Spleen (tissue), 11 donors: ENCODE measurements around the gene ELP5. TPM values are rescaled to one million over a fixed set of nuclear protein-coding genes. Genes with fewer than 3 reads are reported as not detected.

Source experiments
- DNase-seq: peaks from one replicate; pipeline ENCODE4 v3.0.0-alpha.2; 2020
- H3K27ac ChIP-seq, 8 donors: fragments of 200-600 bp; sonication (generic) in 7 of 8; 1 replicate in 4 of 8; 2 replicates in 4 of 8; pipeline versions ENCODE4 v1.5.0 to v1.8.0; 2016 to 2021; ENCODE audit warnings: inconsistent platforms in 4 of 8, mild to moderate bottlenecking in 4 of 8, moderate library complexity in 1 of 8
- H3K27me3 ChIP-seq, 7 donors: fragments of 200-600 bp; sonication (generic) in 6 of 7; replicated peaks in 1 of 7; 1 replicate in 4 of 7; 2 replicates in 3 of 7; pipeline versions ENCODE4 v1.5.0 to v1.8.0; 2016 to 2021; ENCODE audit warnings: inconsistent platforms in 3 of 7, mild to moderate bottlenecking in 1 of 7
- H3K36me3 ChIP-seq, 6 donors: fragments of 200-600 bp; sonication (generic) in 5 of 6; 1 replicate in 4 of 6; 2 replicates in 2 of 6; pipeline versions ENCODE4 v1.5.0 to v1.8.0; 2016 to 2021; ENCODE audit warnings: inconsistent platforms in 2 of 6
- H3K4me1 ChIP-seq, 6 donors: fragments of 200-600 bp; sonication (generic) in 5 of 6; 1 replicate in 3 of 6; 2 replicates in 3 of 6; pipeline versions ENCODE4 v1.5.0 to v1.8.0; 2016 to 2021; ENCODE audit warnings: inconsistent platforms in 3 of 6
- H3K4me3 ChIP-seq, 8 donors: fragments of 200-600 bp; sonication (generic) in 7 of 8; 1 replicate in 4 of 8; 2 replicates in 4 of 8; pipeline versions ENCODE4 v1.5.0 to v1.8.0; 2016 to 2021; ENCODE audit warnings: inconsistent platforms in 4 of 8, mild to moderate bottlenecking in 4 of 8, moderate library complexity in 2 of 8
- H3K9me3 ChIP-seq, 8 donors: fragments of 200-600 bp; sonication (generic) in 7 of 8; 1 replicate in 4 of 8; 2 replicates in 4 of 8; pipeline versions ENCODE4 v1.5.0 to v1.8.0; 2016 to 2021; ENCODE audit warnings: inconsistent platforms in 4 of 8
- POLR2A ChIP-seq, 3 donors: fragments of 450-650 bp; IDR thresholded peaks; one replicate each; pipeline ENCODE4 v1.5.1; 2017; ENCODE audit warnings: antibody characterized with exemption in 3 of 3, mild to moderate bottlenecking in 1 of 3
- POLR2AphosphoS5 ChIP-seq, 3 donors: sonication (generic); formaldehyde crosslinking; IDR thresholded peaks; one replicate each; pipeline ENCODE4 v1.5.1; 2017; ENCODE audit warnings: antibody characterized with exemption in 3 of 3
- whole genome bisulfite sequencing, 5 donors: extraction: QIAGEN DNeasy Blood & Tissue Kit in 3 of 5; methylation state at CpG; one replicate each; pipeline versions ENCODE4 v1.1.5 to v1.1.7; 2013 to 2018; 5-methylcytosine and 5-hydroxymethylcytosine counted together
- intact Hi-C: fragments of 100-400 bp; cut with DNase I; formaldehyde crosslinking; loops from one replicate; pipeline ENCODE4 v1.15.0; 2023; ENCODE audit warnings: low total_unique reads
- polyA plus RNA-seq, 3 donors: library from polyadenylated mRNA; stranded (reverse); fragments of 200-250 nt; gene quantifications; one replicate each; pipeline ENCODE4 v1.2.1, GENCODE V29; 2013
- total RNA-seq, 7 donors: library from RNA; depleted of rRNA in 3 of 7; stranded (reverse); fragments of >200 nt in 3 of 7; fragmentation: NEBNext Ultra II Directional in 4 of 7; extraction: Animal tissue kit (Norgen Biotek cat#: 25700) in 4 of 7; gene quantifications; one replicate each; pipeline versions ENCODE4 v1.1.0 to v1.2.1, GENCODE V29; 2016 to 2021
- TF ChIP-seq, protein P1 (sequence below), 11 experiments: fragments of 200-600 bp in 7 of 11; fragments of 450-650 bp in 4 of 11; sonication (generic) in 4 of 11; IDR thresholded peaks in 8 of 11; conservative IDR thresholded peaks in 3 of 11; 1 replicate in 7 of 11; 2 replicates in 4 of 11; pipeline versions ENCODE4 v1.4.0 to v1.8.0; 2016 to 2021; ENCODE audit warnings: antibody characterized with exemption in 11 of 11, inconsistent platforms in 4 of 11, mild to moderate bottlenecking in 1 of 11
- donor health status: healthy with polysubstance abuse.
- donor health status: DM: no; HTN: no; CAD: no; lungs with moderate emphysema.
- donor health status: DM: no; HTN: no; CAD: no.
- donor health status: Bipolar disorder and iron deficiency.
- donor health status: healthy.
- donor health status: DM: no; HTN: no; CAD: no.
- donor health status: DM: yes; HTN: yes; CAD: no.

The ELP5 gene
- total and polyA plus RNA-seq, 10 donors: 22.1 to 40.3 (median 36.7) TPM

DNA sequence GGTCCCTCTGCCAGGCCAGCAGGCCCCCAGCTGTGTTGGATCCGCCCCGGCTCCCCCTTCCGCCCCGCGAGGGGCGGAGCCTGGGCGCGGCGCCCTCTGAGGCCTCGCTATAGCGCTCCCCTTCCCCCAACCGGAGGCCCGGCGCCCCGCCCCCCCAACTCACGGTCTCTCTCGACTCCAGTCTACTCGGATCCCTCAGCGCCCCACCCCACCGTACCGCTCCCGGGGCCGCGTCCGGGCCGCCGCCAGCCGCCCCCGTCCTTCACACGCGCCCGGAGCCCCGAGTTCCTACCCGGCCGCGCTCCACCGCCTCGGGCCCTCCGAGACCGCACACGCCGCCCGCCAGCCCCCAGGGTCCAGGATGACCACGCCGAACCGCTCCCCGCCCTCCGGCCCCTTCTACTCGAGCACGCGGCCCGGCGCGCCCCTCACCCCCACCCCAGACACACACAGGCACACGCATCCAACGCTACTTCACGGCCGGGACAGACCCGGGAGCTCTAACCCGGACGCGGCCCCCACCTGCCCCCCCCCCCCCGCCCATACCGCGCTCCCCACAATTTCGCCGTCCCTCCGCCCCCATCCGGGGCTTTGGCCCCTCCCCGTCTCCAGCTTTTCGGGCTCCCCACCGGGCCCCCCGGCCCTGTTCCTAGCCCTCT, 14.1 kb upstream of the ELP5 start:
- Histone ChIP-seq H3K36me3 (peaks cover 0 to 42% (median 30%) of the 10 kb centered on the region in 6 donors), H3K4me1 (peaks cover 31 to 70% (median 63%) of the 10 kb centered on the region in 6 donors), H3K4me3 (peak overlapping the region; percentile 88 to 99 (median 96)), H3K27me3 (no peaks in the 10 kb centered on the region), H3K27ac (peak overlapping the region; percentile 63 to 99 (median 96)), H3K9me3 (no peaks in the 10 kb centered on the region)
- intact Hi-C loops: no loop called here
- DNase-seq: peak; percentile 97
- WGBS, 5 donors: 1 to 2% (median 1%) methylated on average over 16 to 71 of the region's 73 CpGs
- TF ChIP-seq POLR2AphosphoS5 (IDR thresholded peaks at IDR 0.05): peak; percentile 16 to 69 (median 46)
- TF ChIP-seq, protein P1, sequence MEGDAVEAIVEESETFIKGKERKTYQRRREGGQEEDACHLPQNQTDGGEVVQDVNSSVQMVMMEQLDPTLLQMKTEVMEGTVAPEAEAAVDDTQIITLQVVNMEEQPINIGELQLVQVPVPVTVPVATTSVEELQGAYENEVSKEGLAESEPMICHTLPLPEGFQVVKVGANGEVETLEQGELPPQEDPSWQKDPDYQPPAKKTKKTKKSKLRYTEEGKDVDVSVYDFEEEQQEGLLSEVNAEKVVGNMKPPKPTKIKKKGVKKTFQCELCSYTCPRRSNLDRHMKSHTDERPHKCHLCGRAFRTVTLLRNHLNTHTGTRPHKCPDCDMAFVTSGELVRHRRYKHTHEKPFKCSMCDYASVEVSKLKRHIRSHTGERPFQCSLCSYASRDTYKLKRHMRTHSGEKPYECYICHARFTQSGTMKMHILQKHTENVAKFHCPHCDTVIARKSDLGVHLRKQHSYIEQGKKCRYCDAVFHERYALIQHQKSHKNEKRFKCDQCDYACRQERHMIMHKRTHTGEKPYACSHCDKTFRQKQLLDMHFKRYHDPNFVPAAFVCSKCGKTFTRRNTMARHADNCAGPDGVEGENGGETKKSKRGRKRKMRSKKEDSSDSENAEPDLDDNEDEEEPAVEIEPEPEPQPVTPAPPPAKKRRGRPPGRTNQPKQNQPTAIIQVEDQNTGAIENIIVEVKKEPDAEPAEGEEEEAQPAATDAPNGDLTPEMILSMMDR (IDR thresholded peaks at IDR 0.05 in 8 of 11, conservative IDR thresholded peaks at IDR 0.05 in 3 of 11): no peak
- no peak for TF ChIP-seq POLR2A (IDR thresholded peaks at IDR 0.05)

DNA sequence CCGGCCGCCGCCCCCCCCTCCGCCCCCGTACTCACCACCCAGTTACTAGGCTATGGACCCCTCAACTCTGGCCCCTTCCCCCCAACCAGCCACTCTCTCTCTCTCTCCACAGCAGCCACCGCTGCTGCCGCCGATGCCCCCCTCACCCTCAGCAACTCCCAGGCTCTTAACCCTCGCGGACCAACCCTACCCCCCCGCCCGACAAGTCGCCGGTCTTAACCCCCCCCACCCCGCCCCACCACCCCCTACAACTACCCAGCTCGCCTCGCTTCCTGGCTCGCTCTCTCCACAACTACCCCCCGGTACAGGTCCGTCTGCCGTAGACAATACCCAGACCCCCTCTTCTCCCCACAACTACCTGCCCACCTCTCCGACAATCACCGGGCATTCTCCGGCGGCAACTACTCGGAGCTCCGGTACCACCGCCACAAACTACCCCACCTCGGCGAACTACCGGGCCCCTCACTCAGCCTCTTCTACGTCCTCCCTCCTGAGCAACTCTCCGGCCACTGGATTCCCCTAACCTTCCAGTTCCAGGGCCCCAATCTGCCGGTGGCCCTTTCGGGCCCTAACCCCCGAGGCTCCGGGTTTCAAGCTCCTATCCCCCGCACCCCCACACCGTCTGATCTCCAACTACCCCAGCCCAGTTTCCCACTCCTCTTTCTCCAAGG, 13.5 kb upstream of the ELP5 start:
- peaks cover 34 to 70% (median 63%) of the 10 kb centered on the region in 6 donors for H3K4me1 ChIP-seq
- H3K27ac ChIP-seq: peak overlapping the region; percentile 88 to 99 (median 96)
- H3K27me3 ChIP-seq: no peaks in the 10 kb centered on the region
- intact Hi-C loops: no loop called here
- TF ChIP-seq, protein P1 (IDR thresholded peaks at IDR 0.05 in 8 of 11, conservative IDR thresholded peaks at IDR 0.05 in 3 of 11): no peak
- no peak for TF ChIP-seq POLR2A (IDR thresholded peaks at IDR 0.05)
- no peak for TF ChIP-seq POLR2AphosphoS5 (IDR thresholded peaks at IDR 0.05)
- WGBS, 5 donors: 1 to 2% (median 2%) methylated on average over 35 to 39 of the region's 39 CpGs
- no peaks in the 10 kb centered on the region for H3K9me3 ChIP-seq
- H3K4me3 ChIP-seq: peak overlapping the region; percentile 88 to 99 (median 96)
- peaks cover 0 to 43% (median 30%) of the 10 kb centered on the region in 6 donors for H3K36me3 ChIP-seq
- DNase-seq: no peak

DNA sequence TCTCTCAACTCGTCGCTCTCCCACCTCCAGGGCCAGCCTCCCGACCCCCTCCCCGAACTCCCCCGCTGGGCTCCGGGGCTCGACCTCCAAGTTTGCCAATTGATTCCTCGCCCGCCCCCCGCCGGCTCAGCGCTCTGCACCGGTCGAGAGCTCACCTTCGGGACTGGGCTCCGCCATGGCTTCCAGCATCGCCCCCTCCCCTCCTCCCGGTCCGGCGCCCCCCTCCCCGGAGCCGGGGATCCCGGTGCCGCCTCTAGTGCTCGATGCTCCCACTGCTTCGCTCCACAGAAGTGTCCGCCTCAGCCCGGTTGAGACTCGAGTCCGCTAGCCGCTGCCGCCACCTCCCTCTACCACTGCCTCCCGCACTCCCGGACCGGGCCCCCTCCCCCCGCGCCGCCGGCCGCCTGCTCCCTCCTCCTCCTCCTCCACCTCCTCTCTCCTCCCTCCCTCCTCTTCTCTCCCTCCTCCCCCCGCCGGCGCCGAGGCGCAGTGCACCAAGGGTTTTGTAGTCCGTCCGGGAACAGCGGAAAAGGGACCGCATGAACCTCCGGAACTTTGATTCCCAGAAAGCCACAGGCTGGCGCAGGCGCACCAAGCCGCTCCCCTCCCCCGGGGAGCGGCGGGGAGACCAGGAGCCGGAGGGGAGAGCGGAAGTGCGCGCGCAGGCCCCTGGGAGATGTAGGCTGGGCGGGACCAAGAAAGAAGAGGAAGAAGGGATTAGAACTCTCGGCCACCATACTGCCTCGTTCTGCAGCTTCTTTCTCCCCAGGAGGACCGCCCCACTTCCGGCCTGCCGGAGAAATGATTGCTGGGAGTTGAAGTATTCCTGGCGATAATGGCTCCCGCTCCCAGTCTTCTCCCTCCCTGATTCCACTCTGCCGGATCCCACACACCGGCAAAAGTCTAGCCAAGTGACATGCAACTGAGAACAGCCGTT, 12.7 kb upstream of the ELP5 start, which contains the start of gene PHF23:
TSS of gene PHF23 (minus strand) at position 367 of the 937 bp plus-strand sequence. CDS start at position 189, 178 bp downstream.
- H3K27me3 ChIP-seq: no peaks in the 10 kb centered on the region

More for the DNA sequence above, 12.7 kb upstream of the ELP5 start, which contains the start of gene PHF23:
- peaks cover 0 to 51% (median 36%) of the 10 kb centered on the region in 6 donors for H3K36me3 ChIP-seq
- WGBS, 5 donors: 1% methylated on average over 57 to 72 of the region's 72 CpGs
- peaks cover 37 to 74% (median 64%) of the 10 kb centered on the region in 6 donors for H3K4me1 ChIP-seq
- peak within 1 kb of the TSS; percentile 88 to 99 (median 98) for H3K27ac ChIP-seq
- peak within 1 kb of the TSS; percentile 88 to 99 (median 96) for H3K4me3 ChIP-seq
- intact Hi-C loops: no loop called here
- TF ChIP-seq, protein P1 (IDR thresholded peaks at IDR 0.05 in 8 of 11, conservative IDR thresholded peaks at IDR 0.05 in 3 of 11): peak in 9 of 11 experiments; percentile 1 to 78 (median 56)
- peak; percentile 93 to 98 (median 95) for TF ChIP-seq POLR2AphosphoS5 (IDR thresholded peaks at IDR 0.05)
- TF ChIP-seq POLR2A (IDR thresholded peaks at IDR 0.05): peak in 2 of 3 donors; percentile 31 to 77
- DNase-seq: peak; percentile 99
- H3K9me3 ChIP-seq: no peaks in the 10 kb centered on the region
